Measurements from ENCODE around the gene SCUBE2.

SCUBE2 gene

GRCh38 chr11:8973121-8973520 lies 118.3 kb downstream of the SCUBE2 start:
- TF ChIP-seq CTCF (IDR thresholded peaks at IDR 0.05; ENCODE audit: insufficient read depth, low read depth, low read length, missing control alignments), result no peak
- DNase-seq (ENCODE audit: low read depth), result no peak
- no peak overlapping the region for H3K4me3 ChIP-seq (ENCODE audit: low read depth, low read length)

- no peak overlapping the region for H3K4me3 ChIP-seq (ENCODE audit: low read depth, low read length)
- TF ChIP-seq CTCF (IDR thresholded peaks at IDR 0.05; ENCODE audit: insufficient read depth, low read depth, low read length, missing control alignments), result no peak
- no peak for DNase-seq (ENCODE audit: low read depth)
These were observed 119.5 kb downstream of the SCUBE2 start for GRCh38 chr11:8971924-8972316.

- no peak for DNase-seq (ENCODE audit: low read depth)
- no peak for TF ChIP-seq CTCF (IDR thresholded peaks at IDR 0.05; ENCODE audit: insufficient read depth, low read depth, low read length, missing control alignments)
- no peak overlapping the region for H3K4me3 ChIP-seq (ENCODE audit: low read depth, low read length)
These were observed 120.0 kb downstream of the SCUBE2 start for GRCh38 chr11:8971196-8971923.
